ENCODE results near the gene FMNL3.

DNA sequence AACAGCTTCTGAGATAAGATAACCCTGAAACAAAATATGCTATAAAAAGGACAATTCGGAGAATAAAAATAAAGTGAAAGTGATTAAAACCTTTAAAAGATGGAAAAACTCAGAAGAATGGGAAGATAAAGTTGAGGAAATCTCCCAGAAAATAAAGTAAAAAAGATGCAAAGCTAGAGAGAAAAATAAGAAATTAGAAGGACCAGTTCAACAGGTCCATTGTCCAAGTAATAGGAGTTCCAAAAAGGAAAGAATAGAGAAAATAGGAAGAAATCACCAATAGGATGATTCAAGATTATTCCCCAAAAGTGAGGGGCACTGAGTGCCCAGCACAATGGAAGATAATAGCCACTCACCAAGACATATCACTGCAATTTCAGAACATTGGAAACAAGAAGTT lies 88.6 kb downstream of the FMNL3 start:
- TF ChIP-seq, protein P1, sequence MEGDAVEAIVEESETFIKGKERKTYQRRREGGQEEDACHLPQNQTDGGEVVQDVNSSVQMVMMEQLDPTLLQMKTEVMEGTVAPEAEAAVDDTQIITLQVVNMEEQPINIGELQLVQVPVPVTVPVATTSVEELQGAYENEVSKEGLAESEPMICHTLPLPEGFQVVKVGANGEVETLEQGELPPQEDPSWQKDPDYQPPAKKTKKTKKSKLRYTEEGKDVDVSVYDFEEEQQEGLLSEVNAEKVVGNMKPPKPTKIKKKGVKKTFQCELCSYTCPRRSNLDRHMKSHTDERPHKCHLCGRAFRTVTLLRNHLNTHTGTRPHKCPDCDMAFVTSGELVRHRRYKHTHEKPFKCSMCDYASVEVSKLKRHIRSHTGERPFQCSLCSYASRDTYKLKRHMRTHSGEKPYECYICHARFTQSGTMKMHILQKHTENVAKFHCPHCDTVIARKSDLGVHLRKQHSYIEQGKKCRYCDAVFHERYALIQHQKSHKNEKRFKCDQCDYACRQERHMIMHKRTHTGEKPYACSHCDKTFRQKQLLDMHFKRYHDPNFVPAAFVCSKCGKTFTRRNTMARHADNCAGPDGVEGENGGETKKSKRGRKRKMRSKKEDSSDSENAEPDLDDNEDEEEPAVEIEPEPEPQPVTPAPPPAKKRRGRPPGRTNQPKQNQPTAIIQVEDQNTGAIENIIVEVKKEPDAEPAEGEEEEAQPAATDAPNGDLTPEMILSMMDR (IDR thresholded peaks at IDR 0.05): no peak
- TF ChIP-seq POLR2A (IDR thresholded peaks at IDR 0.05) (no peak), POLR2AphosphoS5 (IDR thresholded peaks at IDR 0.05) (no peak)
